WTC11 (cell line): Measurements from ENCODE around the gene POLR2M. TPM values are rescaled to one million over a fixed set of nuclear protein-coding genes. Genes with fewer than 3 reads are reported as not detected.

Experiments used
- ATAC-seq: fragments of 200-7000 bp; cut with Tn5 transposase; 2 replicates; pipeline ENCODE4 v1.10.0; 2021; ENCODE audit warnings: mild to moderate bottlenecking, moderate library complexity
- CTCF ChIA-PET: fragments of 300-600 bp; sonication (Branson Sonifier 250); formaldehyde crosslinking; loops from one replicate; lab custom pipeline; 2021; ENCODE audit warnings: antibody characterized with exemption; lab: Charles Lee
- POLR2A ChIA-PET: fragments of 350-600 bp; sonication (Branson Sonifier 250); formaldehyde crosslinking; loops from one replicate; lab custom pipeline; 2021; ENCODE audit warnings: antibody characterized with exemption; lab: Charles Lee
- DNase-seq: peaks from one replicate; pipeline ENCODE4 v3.0.0; 2021; ENCODE audit warnings: low spot score
- H3K27ac Mint-ChIP-seq: 2 replicates; pipeline ENCODE4 v1.8.0; 2021; ENCODE audit warnings: mixed read lengths
- H3K27me3 Mint-ChIP-seq: 2 replicates; pipeline ENCODE4 v1.8.0; 2021; ENCODE audit warnings: low read depth, mild to moderate bottlenecking, moderate library complexity, mixed read lengths
- H3K36me3 Mint-ChIP-seq: 2 replicates; pipeline ENCODE4 v1.8.0; 2021; ENCODE audit warnings: mixed read lengths
- H3K4me1 Mint-ChIP-seq: 2 replicates; pipeline ENCODE4 v1.8.0; 2022; ENCODE audit warnings: mixed read lengths
- H3K4me3 Mint-ChIP-seq: 2 replicates; pipeline ENCODE4 v1.8.0; 2021; ENCODE audit warnings: mild to moderate bottlenecking, moderate library complexity, mixed read lengths
- H3K9me3 Mint-ChIP-seq: 2 replicates; pipeline ENCODE4 v1.8.0; 2021; ENCODE audit warnings: mixed read lengths
- CBFB ChIP-seq: sonication (generic); formaldehyde crosslinking; IDR thresholded peaks from 2 replicates; pipeline ENCODE4 v1.8.1; 2022; ENCODE audit warnings: mild to moderate bottlenecking, low read depth, missing genetic modification reagents
- FOXK1 ChIP-seq: sonication (generic); formaldehyde crosslinking; IDR thresholded peaks from 2 replicates; pipeline ENCODE4 v1.8.0; 2022; ENCODE audit warnings: mild to moderate bottlenecking, moderate library complexity, missing genetic modification reagents
- FOXP4 ChIP-seq: sonication (generic); formaldehyde crosslinking; IDR thresholded peaks from 2 replicates; pipeline ENCODE4 v1.8.0; 2022; ENCODE audit warnings: mild to moderate bottlenecking, missing genetic modification reagents
- GRHL2 ChIP-seq: fragments of 250-450 bp; sonication (Bioruptor Pico); IDR thresholded peaks from 2 replicates; pipeline ENCODE4 v1.8.0; 2022; ENCODE audit warnings: mild to moderate bottlenecking, moderate library complexity; ENCODE audit not compliant: insufficient replicate concordance, severe bottlenecking
- JUN ChIP-seq: sonication (generic); formaldehyde crosslinking; IDR thresholded peaks from 2 replicates; pipeline ENCODE4 v1.8.0; 2023; ENCODE audit warnings: mild to moderate bottlenecking, missing genetic modification reagents
- NFYB ChIP-seq: sonication (generic); formaldehyde crosslinking; conservative IDR thresholded peaks from 2 replicates; pipeline ENCODE4 v1.8.0; 2022; ENCODE audit warnings: low read depth, missing genetic modification reagents
- SMAD4 ChIP-seq: sonication (generic); formaldehyde crosslinking; IDR thresholded peaks from 2 replicates; pipeline ENCODE4 v1.8.0; 2022; ENCODE audit warnings: mild to moderate bottlenecking, missing genetic modification reagents
- TCF7 ChIP-seq: sonication (generic); formaldehyde crosslinking; IDR thresholded peaks from 2 replicates; pipeline ENCODE4 v1.8.0; 2022; ENCODE audit warnings: mild to moderate bottlenecking, low read depth, missing genetic modification reagents, moderate library complexity
- TEAD1 ChIP-seq: sonication (generic); formaldehyde crosslinking; IDR thresholded peaks from 2 replicates; pipeline ENCODE4 v1.8.0; 2022; ENCODE audit warnings: mild to moderate bottlenecking, missing genetic modification reagents
- TP53 ChIP-seq: sonication (generic); formaldehyde crosslinking; IDR thresholded peaks from 2 replicates; pipeline ENCODE4 v1.8.1; 2023; ENCODE audit warnings: mild to moderate bottlenecking, missing genetic modification reagents
- ZNF138 ChIP-seq: sonication (generic); formaldehyde crosslinking; conservative IDR thresholded peaks from 2 replicates; pipeline ENCODE4 v1.8.1; 2022; ENCODE audit warnings: mild to moderate bottlenecking, moderate library complexity, missing genetic modification reagents
- ZNF281 ChIP-seq: sonication (generic); formaldehyde crosslinking; IDR thresholded peaks from 2 replicates; pipeline ENCODE4 v1.8.0; 2023; ENCODE audit warnings: mild to moderate bottlenecking, missing genetic modification reagents
- ZNF423 ChIP-seq: fragments of 250-450 bp; sonication (Bioruptor Pico); IDR thresholded peaks from 2 replicates; pipeline ENCODE4 v2.1.2; 2022; ENCODE audit warnings: mild to moderate bottlenecking, moderate library complexity
- ZNF671 ChIP-seq: fragments of 250-450 bp; sonication (Bioruptor Pico); IDR thresholded peaks from 2 replicates; pipeline ENCODE4 v1.8.0; 2021; ENCODE audit warnings: mild to moderate bottlenecking
- total RNA-seq: library from RNA; stranded (reverse); gene quantifications from 3 replicates; pipeline ENCODE4 v1.2.3, GENCODE V29; 2021
- TF ChIP-seq, protein P1 (sequence below): sonication (generic); formaldehyde crosslinking; IDR thresholded peaks from 2 replicates; pipeline ENCODE4 v1.8.0; 2023; ENCODE audit warnings: missing genetic modification reagents, mild to moderate bottlenecking, borderline replicate concordance
- TF ChIP-seq, protein P2 (sequence below): sonication (generic); formaldehyde crosslinking; IDR thresholded peaks from 2 replicates; pipeline ENCODE4 v1.8.0; 2022; ENCODE audit warnings: mild to moderate bottlenecking, missing genetic modification reagents
- TF ChIP-seq, protein P3 (sequence below): sonication (generic); formaldehyde crosslinking; IDR thresholded peaks from 2 replicates; pipeline ENCODE4 v1.8.1; 2022; ENCODE audit warnings: missing genetic modification reagents, borderline replicate concordance
- TF ChIP-seq, protein P4 (sequence below): fragments of 250-450 bp; sonication (Bioruptor Pico); IDR thresholded peaks from 2 replicates; pipeline ENCODE4 v1.9.0; 2021; ENCODE audit warnings: mild to moderate bottlenecking

Gene POLR2M
- total RNA-seq, 1 experiment from 2014 or later: 84.4 TPM

GRCh38 chr15:57752840-57753239, 46.3 kb downstream of the POLR2M start (continued):
- TF ChIP-seq, protein P1, sequence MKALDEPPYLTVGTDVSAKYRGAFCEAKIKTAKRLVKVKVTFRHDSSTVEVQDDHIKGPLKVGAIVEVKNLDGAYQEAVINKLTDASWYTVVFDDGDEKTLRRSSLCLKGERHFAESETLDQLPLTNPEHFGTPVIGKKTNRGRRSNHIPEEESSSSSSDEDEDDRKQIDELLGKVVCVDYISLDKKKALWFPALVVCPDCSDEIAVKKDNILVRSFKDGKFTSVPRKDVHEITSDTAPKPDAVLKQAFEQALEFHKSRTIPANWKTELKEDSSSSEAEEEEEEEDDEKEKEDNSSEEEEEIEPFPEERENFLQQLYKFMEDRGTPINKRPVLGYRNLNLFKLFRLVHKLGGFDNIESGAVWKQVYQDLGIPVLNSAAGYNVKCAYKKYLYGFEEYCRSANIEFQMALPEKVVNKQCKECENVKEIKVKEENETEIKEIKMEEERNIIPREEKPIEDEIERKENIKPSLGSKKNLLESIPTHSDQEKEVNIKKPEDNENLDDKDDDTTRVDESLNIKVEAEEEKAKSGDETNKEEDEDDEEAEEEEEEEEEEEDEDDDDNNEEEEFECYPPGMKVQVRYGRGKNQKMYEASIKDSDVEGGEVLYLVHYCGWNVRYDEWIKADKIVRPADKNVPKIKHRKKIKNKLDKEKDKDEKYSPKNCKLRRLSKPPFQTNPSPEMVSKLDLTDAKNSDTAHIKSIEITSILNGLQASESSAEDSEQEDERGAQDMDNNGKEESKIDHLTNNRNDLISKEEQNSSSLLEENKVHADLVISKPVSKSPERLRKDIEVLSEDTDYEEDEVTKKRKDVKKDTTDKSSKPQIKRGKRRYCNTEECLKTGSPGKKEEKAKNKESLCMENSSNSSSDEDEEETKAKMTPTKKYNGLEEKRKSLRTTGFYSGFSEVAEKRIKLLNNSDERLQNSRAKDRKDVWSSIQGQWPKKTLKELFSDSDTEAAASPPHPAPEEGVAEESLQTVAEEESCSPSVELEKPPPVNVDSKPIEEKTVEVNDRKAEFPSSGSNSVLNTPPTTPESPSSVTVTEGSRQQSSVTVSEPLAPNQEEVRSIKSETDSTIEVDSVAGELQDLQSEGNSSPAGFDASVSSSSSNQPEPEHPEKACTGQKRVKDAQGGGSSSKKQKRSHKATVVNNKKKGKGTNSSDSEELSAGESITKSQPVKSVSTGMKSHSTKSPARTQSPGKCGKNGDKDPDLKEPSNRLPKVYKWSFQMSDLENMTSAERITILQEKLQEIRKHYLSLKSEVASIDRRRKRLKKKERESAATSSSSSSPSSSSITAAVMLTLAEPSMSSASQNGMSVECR (CRISPR knock-in tag): no peak
- no peak for TF ChIP-seq TP53 (CRISPR knock-in tag)
- no peak for TF ChIP-seq ZNF671 (CRISPR knock-in tag)

GRCh38 chr15:57756466-57756865, 50.0 kb downstream of the POLR2M start:
- DNase-seq: no peak
- ChIA-PET CTCF (no interaction called here), POLR2A (no interaction called here)
- no peaks in the 10 kb centered on the region for H3K36me3 Mint-ChIP-seq
- peaks cover 11% of the 10 kb centered on the region for H3K4me1 Mint-ChIP-seq
- H3K27ac Mint-ChIP-seq: no peak overlapping the region
- no peaks in the 10 kb centered on the region for H3K27me3 Mint-ChIP-seq
- H3K9me3 Mint-ChIP-seq: no peaks in the 10 kb centered on the region
- no peak overlapping the region for H3K4me3 Mint-ChIP-seq
- TF ChIP-seq ZNF423 (CRISPR knock-in tag): no peak
- TF ChIP-seq JUN (CRISPR knock-in tag): no peak
- TF ChIP-seq, protein P2, sequence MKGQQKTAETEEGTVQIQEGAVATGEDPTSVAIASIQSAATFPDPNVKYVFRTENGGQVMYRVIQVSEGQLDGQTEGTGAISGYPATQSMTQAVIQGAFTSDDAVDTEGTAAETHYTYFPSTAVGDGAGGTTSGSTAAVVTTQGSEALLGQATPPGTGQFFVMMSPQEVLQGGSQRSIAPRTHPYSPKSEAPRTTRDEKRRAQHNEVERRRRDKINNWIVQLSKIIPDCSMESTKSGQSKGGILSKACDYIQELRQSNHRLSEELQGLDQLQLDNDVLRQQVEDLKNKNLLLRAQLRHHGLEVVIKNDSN (CRISPR knock-in tag): no peak
- TF ChIP-seq FOXP4: no peak
- TF ChIP-seq SMAD4 (CRISPR knock-in tag): no peak
- ATAC-seq: no peak

DNA sequence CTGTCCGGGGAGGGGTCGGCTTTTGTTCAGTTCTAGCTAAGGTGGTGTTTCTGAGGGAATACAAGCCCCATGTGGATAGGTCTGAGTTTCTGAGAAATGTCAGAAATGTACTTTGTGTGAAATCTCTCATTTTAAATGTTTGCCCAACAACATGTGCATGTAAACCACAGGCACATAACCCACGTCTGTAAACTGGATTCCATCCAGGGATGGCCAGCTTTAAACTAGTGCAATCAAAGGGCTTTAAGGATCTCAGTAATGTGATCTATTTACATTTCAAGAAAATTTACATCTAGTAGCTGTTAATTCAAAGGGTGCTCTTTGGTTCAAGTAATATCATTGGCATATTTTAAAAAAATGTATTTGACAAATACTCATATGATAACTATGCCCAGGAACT, 52.0 kb downstream of the POLR2M start:
- no peaks in the 10 kb centered on the region for H3K36me3 Mint-ChIP-seq
- POLR2A ChIA-PET: no interaction called here
- H3K27me3 Mint-ChIP-seq: no peaks in the 10 kb centered on the region
- TF ChIP-seq ZNF281 (no peak), ZNF138 (CRISPR knock-in tag) (no peak), GRHL2 (no peak), TCF7 (CRISPR knock-in tag) (no peak), TEAD1 (CRISPR knock-in tag) (no peak), CBFB (CRISPR knock-in tag) (no peak), NFYB (CRISPR knock-in tag) (no peak), FOXK1 (no peak)
- TF ChIP-seq, protein P3, sequence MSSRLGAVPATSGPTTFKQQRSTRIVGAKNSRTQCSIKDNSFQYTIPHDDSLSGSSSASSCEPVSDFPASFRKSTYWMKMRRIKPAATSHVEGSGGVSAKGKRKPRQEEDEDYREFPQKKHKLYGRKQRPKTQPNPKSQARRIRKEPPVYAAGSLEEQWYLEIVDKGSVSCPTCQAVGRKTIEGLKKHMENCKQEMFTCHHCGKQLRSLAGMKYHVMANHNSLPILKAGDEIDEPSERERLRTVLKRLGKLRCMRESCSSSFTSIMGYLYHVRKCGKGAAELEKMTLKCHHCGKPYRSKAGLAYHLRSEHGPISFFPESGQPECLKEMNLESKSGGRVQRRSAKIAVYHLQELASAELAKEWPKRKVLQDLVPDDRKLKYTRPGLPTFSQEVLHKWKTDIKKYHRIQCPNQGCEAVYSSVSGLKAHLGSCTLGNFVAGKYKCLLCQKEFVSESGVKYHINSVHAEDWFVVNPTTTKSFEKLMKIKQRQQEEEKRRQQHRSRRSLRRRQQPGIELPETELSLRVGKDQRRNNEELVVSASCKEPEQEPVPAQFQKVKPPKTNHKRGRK (CRISPR knock-in tag): no peak
- TF ChIP-seq, protein P4, sequence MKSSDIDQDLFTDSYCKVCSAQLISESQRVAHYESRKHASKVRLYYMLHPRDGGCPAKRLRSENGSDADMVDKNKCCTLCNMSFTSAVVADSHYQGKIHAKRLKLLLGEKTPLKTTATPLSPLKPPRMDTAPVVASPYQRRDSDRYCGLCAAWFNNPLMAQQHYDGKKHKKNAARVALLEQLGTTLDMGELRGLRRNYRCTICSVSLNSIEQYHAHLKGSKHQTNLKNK: no peak
- peaks cover 10% of the 10 kb centered on the region; the same call in 1 of the 2 replicates for H3K9me3 Mint-ChIP-seq
- ATAC-seq (no peak), DNase-seq (no peak)
- no peaks in the 10 kb centered on the region; the same call in 1 of the 2 replicates for H3K4me1 Mint-ChIP-seq
- no peak overlapping the region for H3K4me3 Mint-ChIP-seq
- no peak overlapping the region for H3K27ac Mint-ChIP-seq
- CTCF ChIA-PET: no interaction called here
